ENCODE measurements around the gene FXYD5.

FXYD5 gene, protein sequence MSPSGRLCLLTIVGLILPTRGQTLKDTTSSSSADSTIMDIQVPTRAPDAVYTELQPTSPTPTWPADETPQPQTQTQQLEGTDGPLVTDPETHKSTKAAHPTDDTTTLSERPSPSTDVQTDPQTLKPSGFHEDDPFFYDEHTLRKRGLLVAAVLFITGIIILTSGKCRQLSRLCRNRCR

DNA sequence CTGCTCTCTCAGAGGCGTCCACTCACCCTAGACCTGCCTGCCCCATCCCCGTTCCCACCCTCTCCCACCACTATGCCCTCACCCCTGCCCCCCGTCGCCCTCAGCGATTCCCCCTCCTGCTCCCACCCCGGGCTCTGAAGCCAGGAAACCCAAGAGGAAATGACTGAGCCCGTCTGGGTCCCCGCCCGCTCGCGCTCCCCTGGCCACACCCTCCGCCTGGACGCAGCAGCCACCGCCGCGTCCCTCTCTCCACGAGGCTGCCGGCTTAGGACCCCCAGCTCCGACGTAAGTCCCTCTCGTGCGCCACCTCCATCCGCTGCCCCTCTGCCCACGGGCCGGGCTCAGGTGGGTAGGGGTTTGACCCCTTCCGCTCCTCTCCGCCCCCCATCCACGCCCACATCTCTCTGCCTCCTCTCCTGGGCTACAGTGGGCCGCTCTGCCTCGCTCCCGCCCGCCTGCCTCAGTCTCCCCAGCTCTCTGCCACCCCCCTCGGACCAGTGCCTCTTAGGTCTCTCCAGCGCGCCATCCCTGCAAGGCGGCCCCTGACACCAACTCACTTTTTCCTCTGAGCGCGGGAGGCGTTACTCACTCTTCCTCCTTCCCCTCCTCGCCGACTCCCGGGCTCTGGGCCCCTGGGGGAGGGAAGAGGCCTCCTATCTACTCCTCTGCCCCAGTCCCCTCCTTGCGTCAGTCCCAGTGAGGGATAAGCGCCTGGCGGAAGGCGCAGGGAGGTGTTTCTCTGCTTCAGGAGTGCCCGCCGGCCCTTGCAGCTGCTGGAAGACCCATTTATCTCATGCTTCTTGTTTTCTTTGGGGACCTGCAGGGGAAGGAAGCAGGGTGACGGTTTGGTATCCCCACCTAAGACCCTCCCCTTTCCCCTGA lies at the start of gene FXYD5:
FXYD5 (plus strand) TSS at position 211 of the 882 bp plus-strand sequence. CDS start 816 bp downstream, outside the sequence.
- DNase-seq, result peak; percentile 63

DNA sequence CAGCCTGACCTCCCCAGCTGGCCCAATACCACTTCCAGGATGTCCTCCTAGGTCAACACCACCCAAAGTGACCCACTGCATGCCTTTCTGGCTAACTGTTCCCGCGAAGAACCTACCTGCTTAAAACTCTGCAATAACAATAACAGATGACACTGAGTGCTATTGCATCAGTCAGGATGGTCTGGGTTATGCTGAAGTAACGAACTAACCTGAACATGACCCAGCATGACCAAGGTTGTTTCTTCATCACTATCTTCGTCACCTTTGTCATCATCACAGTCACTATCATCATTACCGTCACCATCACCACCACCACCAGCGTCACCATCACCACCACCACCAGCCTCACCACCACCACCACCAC lies 49.5 kb upstream of the FXYD5 start:
- no peak for DNase-seq

DNA sequence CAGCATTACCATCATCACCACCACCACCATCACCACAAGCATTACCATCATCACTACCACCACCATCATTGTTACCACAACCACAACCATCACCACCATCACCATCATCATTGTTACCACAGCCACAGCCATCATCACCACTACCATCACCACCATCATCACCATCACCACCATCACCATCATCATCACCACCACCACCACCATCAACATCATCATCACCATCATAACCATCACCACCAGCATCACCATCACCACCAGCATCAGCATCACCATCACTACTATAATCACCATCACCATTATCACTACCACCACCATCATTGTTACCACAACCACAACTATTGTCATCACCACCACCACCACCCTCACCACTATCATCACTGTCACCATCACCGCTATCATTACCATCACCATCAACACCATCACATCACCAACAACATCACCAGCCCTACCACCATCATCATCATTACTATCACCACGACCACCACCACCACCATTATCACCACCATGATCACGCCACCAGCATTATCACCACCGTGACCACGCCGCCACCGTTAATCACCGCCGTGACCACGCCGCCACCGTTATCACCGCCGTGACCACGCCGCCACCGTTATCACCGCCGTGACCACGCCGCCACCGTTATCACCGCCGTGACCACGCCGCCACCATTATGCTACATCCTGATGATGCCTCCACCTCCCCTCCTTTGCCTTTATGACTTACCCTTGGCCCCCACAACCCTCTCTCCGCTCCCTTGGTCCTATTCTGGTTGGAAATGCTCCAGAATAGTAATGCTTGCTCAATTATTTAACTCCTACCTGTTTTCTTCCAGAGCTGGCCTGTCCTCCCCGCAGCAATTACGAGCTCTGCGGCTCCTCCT lies 48.9 kb upstream of the FXYD5 start:
- no peak for DNase-seq

DNA sequence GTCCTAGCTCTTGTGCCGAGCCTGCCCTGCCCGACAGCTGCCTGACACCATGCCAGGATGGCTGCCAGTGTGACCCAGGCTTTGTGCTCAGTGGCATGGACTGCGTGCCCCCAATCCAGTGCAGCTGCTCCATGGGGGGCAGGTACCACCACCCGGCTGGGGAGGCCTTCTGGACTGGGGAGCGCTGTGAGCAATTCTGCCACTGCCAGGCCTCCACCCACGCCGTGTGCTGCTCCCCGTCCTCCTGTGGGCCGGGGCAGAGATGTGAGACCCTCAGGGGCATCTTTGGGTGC lies 48.3 kb upstream of the FXYD5 start:
- DNase-seq, result no peak

DNA sequence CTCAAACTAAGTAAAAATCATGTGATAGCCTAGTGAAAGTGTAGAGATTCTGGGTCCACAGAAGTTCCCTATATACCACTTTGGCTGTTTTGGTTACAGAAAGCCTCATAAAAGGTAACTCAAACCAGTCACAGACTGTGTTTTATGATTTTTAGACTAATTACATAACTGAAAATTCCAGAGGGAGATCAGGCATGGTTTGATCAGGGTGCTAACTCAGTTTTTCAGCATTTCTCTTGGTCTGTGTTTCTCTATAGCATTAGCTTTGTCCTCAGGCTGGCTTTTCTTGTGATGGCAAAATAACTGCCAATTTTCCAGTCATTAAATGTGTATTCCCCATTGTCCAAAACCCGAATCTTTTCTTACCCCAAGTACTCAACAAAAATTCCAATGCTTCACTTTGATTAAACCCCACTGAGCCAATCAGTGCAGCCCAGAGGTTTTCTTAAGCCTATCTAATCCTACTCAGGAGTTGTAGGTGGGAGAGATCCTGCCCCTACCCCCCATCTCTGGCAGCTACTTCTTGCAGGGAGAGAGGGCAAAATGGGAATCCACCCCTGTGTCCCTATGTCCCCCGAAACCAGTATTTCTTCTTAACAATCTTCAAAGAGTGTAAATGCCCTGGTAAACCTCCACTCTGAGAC lies 47.5 kb upstream of the FXYD5 start:
- no peak for DNase-seq

DNA sequence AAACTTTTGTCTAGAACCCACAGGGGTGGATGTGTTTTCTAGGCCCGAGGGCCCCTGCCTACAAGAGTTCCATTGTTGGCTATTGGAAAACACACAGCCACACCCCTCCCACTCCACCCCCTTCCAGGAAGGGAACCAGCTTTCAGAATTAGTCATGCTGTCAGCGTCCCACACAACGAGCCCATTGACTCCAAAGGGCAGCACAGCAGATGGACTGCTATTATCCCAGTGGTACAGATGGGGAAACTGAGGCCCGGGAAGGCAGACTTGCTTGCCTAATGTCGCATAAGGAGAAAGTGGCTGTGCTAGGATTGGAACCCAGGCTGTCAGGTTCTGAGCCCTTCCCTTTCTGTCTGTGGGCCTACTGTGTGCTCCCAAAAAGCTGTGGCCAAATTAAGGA lies 47.0 kb upstream of the FXYD5 start:
- DNase-seq, result no peak

DNA sequence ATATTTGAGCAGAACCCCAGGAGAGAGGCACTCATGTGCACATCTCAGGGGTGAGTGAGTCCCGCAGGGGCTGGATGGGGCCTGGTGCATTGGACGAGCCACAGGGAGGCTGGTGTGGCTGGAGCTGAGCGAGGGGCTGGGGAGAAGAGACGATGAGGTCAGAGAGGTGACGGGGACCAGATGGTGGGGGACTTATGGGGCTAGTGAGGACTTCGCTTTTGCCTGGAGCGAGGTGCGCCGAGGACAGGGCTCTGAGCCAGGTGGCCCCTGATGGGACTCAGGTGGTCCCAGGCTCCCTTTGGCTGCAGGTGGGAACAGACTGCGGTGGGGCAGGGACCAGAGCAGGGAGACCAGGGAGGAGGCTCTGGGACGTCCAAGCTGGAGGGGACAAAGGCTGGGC lies 45.8 kb upstream of the FXYD5 start:
- no peak for DNase-seq

DNA sequence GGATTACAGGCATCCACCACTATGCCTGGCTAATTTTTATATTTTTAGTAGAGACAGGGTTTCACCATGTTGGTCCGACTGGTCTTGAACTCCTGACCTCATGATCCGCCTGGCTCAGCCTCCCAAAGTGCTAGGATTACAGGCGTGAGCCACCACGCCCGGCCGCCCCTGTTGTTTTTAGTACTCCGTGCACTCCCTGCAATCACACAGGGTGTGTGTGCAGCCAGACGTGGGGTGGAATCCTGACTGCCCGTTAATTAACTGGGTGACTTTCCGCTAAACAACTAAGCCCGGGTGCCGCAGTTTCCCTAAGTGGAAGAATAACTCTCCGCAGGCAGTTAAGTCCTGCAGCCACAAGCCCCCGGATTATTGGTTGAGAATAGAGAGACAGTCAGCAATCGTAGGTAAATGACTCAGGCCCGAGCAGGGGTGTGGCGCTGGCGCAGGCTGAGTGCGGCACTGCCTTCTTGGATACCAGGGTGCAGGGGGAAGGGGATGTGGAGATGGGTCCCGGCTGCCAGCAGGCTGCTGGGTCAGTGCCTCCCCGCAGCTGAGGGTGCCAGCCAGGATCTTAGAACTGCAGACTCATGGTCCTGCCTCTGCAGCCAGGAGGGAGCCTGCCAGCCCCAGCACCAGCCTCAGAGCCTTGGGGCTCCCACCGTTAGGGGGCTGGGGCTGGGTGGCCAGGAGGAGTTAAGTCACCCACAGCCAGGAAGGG lies 45.0 kb upstream of the FXYD5 start:
- DNase-seq, result no peak

DNA sequence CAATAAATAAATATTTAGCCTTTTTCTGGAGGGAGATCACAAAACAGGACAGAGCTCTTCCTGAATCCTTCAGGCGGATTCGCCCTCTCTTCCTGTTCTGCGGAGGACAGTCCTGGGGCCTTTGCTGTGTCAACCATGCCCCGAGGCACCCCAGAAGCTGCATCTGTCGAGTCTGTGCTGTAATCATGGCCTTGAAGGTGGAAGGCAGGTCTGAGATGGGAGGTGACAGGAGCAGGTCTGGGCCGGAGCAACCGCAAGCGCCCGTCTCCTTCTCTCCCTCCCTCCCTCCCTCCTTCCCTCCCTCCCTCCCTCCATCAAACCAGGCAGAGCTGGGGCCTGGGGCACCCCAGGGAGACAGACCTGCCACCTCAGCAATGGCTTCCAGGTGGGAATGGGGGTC lies 43.6 kb upstream of the FXYD5 start:
- DNase-seq, result no peak

DNA sequence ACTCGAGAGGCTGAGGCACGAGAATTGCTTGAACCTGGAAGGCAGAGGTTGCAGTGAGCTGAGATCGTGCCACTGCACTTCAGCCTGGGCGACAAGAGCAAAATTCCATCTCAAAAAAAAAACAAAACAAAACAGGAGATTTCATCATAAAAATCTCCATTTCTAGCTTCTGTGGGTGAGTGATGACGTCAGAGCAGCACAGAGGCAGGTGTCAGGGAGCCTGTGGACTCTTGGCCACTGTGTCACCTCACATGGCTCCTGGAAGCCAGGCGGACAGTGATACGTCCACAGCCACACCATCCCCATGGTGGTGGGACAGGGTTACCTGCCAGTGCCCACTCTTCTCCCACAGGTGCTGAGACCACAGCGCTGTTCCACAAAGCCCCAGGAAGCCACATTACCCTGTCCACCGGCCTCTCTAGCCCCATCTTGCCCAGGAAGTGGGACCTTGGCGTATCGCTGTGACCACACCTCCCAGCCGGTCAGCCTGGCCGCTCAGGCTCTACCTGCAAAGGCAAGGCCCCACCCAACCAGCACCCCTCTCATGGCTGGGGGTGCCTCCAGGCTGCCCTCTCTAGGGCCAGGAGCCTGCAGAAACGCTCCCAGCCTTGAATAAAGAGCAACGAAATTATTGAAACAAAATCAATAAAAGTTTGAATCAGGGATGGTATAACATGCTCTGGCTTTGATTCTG lies 41.4 kb upstream of the FXYD5 start:
- DNase-seq, result no peak

DNA sequence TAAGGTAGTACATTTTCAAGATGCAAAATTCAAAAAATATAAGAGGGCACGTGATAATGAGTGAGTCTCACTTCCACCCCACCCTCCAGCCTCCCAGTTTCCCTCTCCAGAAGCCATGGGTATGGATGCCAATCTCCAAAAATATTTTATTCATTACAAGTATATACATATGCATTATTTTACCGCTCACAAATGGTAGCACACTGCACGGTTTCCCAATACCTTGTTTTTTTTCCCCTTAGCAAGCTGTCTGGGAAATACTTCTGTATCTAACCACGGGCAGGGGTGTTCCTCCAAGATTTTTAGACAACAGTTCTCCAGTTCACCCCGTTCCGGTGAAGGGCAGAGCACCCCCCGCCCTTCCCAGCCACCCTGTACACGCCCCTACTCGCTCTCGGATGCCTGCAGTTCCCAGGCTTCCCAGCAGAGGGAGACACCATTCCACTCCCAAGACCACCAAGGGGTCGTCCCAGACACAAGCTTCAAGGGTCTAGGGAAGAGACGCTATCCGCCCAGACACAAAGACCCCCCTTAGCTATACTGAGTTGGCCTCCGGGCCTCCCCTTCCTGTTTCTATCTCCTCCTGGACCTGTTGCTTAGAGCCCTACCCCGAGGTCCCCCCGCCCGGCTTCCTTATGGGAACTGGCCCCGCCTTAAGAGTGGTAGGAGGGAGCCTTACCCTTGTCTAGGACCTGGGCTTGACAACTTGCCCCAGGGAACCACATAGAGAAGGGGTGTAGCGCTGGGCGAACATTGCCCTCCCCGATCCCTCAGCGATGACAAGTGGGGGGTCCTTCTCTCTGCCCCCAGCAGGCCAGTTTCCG lies 40.0 kb upstream of the FXYD5 start:
- peak; percentile 47 for DNase-seq

DNA sequence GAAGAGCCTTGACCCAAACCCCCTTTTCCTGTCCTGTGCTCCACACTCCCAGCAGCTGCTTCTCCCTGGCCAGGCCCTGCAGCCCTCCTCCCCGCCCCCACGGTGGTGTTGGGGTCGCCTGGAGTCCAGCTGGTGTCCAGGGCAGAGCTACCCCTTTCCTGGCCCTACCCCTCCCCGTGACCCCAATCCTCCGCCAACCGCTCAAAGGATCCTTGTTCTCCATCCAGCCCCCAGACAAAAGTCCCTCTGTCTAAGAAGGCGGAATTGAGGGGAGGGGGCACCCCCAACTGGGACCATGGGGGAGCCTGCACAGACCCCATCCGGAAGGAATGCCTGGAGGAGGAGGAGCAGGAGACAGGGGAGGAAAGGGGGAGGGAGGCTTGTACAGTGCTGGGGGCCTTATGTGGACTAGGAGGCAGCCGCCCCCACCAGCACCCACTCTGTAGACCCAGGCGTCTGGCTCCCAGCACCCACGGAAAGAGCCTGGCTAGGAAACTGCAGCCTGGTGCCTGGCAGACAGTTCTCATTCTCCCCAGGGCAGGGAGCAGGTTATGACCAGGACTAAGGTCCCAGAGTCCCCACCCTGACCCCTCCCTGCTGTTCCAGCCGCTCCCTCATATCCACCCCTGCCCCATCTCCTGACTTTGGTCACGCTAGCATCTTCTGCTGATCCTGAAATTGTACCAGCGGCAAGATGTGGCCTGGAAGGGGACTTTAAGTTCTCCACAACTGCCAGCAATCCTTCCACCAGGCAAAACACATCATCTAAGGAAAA lies 39.2 kb upstream of the FXYD5 start, which contains the start of gene FXYD3:
FXYD3 (plus strand) TSS at position 647 of the 775 bp plus-strand sequence. CDS start 3,554 bp downstream, outside the sequence.
- no peak for DNase-seq

DNA sequence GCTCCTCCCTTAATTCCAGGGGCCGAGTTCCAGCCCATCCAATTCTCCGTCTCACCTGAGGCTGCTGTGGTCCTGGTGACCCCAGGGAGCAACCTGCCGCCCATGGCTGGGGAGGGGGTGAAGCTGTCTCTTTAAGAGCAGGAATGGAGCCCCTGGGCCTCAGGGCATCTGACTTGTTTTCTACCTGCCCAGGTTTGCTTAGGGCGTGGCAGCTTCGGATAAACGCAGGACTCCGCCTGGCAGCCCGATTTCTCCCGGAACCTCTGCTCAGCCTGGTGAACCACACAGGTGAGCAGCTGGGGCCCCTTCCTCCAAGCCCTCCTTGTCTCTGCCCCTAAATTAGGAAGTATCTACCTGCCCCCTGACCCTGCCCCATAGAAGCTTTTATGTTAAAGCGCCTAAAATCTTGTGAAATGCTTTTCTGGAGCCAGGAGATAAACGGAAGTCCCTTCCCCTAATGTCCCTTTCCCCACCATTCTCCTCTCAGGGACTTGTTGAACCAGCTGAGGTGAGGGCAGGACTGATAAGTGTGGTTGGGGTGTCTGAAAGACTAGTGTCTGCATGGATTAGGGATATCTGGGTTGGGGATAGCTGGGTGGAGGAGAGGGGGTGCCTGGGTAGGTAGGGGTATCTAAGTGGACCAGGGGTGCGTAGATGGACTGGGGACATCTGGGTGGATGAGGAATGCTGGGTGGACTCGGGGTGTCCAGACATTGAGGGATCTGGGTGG lies 38.3 kb upstream of the FXYD5 start:
- no peak for DNase-seq

DNA sequence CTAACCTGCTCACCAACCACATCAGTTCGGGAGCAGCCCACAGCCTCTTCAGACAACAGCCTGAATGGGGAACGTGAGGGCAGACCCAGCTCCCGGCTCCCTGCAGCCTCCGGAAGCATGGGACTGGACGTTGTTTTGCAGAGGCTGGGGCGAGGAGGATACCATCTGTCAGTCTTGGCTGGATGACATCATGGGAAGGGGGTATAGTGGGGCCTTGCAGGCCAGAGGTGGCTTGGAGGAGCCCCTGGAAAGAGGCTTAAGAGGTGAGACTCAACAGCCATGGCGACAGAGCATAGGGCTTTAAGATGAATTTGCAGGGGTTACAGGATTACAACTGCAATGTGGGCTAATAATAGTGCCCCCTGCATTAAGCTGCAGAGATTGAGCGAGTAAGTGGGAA lies 37.4 kb upstream of the FXYD5 start:
- DNase-seq, result no peak

DNA sequence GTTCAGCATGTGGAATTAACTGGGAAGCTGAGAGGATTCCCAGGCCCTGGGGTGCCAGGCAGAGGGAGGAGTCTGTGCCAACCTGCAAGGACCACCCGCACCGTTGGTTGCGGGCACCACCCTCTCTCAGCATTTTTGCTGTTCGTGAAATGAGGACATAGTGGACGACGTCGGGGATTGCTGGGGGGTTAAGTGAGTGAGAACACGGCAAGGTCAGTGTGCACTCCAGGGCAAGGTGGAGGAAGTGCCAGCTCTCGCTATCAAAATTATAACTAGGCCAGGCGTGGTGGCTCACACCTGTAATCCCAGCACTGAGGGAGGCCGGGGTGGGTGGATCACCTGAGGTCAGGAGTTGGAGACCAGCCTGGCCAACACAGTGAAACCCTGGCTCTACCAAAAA lies 36.7 kb upstream of the FXYD5 start:
- DNase-seq, result no peak

DNA sequence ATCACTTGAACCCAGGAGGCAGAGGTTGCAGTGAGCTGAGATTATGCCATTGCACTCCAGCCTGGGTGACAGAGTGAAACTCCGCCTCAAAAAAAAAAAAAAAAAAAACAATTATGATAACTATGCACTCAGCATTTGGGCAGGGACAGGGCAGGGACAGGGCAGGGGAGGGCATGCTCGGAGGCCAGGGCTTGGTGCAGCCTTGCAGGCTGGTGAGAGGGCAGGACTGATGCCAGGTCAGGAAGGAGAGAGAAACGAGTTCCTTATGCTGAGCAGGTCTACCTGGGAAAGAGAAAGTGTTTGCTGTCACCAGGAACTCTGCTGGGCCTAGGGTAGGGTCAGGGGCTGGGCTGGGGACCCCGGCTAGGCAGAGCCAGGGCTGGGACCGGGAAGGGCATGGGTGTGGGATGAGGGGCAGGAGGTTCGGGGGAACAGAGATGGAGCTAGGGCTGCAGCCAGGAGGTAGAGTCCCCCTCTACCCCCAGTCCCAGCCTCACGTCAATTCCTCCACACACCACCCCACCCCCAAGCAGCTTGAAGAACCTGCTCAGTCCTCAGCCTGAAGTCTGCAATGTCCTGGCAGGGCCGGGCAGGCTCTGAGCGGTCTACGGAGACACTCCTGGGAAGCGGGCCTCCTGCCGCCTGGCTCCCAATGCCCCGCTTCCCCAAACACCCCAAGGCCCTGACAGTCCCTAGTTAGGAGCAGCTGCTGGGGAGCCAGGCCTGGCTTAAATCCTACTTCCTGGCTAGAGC lies 36.1 kb upstream of the FXYD5 start:
- DNase-seq, result no peak

DNA sequence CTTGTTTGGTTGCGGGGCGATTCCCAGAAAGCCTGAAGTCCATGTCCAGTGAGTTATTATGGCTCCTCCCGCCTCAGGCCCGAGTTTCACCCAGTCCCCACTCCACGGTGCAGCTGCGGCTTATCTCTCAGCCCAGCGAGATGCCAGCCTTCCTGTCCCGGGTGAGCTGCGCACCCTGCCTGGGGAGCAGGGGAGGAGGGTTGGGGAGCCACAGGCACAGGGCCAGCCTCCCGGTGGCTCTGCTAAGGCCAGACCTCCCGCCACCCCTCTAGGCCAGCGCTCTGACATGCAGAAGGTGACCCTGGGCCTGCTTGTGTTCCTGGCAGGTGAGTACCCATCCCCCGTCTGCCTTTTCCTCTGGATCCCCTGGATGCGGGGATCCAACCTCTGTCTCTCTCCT lies 35.4 kb upstream of the FXYD5 start:
- DNase-seq, result no peak

DNA sequence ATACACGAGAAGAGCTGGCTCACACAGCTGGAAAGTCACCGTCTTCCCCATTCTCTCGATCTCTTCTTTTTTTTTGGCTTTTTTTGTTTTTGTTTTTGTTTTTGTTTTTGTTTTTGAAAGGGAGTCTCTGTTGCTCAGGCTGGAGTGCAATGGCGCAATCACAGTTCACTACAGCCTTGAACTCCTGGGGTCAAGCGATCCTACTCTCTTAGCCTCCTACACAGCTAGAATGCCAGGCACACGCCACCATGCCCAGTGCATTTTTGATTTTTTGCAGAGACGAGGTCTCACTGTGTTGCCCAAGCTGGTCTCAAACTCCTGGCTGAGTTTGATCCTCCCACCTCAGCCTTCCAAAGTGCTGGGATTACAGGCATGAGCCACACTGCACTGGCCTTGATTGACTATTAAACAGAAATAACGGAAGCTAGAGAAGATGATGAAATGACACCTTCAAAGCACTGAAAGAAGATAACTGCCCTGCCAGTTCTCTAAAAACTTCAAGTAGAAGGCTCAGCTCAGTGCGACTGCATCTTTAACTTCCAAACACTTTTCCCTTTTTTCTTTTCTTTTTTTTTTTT lies 34.9 kb upstream of the FXYD5 start:
- no peak for DNase-seq

All from activated effector memory CD4-positive, alpha-beta T cell treated with Interleukin-2 at 50 U/mL for 16 hours (primary cell).